ENCODE measurements around the gene PRDM16.

PRDM16 gene

GRCh38 chr1:3217181-3217641 lies 148.2 kb downstream of the PRDM16 start:
- DNase-seq: no peak

GRCh38 chr1:3217979-3218679 lies 149.1 kb downstream of the PRDM16 start:
- no peak for DNase-seq

- DNase-seq: no peak
Observed at GRCh38 chr1:3219005-3219790, 150.2 kb downstream of the PRDM16 start.

- no peak for DNase-seq
Observed at GRCh38 chr1:3219791-3220467, 150.9 kb downstream of the PRDM16 start.

- no peak for DNase-seq
Observed at GRCh38 chr1:3221112-3222041, 152.4 kb downstream of the PRDM16 start.

GRCh38 chr1:3222042-3222692 lies 153.2 kb downstream of the PRDM16 start:
- no peak for DNase-seq

- no peak for DNase-seq
Observed at GRCh38 chr1:3225661-3226060, 156.7 kb downstream of the PRDM16 start.

- DNase-seq: no peak
Observed at GRCh38 chr1:3226191-3226590, 157.2 kb downstream of the PRDM16 start.

- no peak for DNase-seq
Observed at GRCh38 chr1:3226701-3227350, 157.8 kb downstream of the PRDM16 start.

- no peak for DNase-seq
Observed at GRCh38 chr1:3227351-3227704, 158.3 kb downstream of the PRDM16 start.

GRCh38 chr1:3227893-3228292 lies 158.9 kb downstream of the PRDM16 start:
- DNase-seq: no peak

GRCh38 chr1:3229081-3229725 lies 160.2 kb downstream of the PRDM16 start:
- DNase-seq: no peak

- DNase-seq: no peak
Observed at GRCh38 chr1:3230553-3230952, 161.6 kb downstream of the PRDM16 start.

- no peak for DNase-seq
Observed at GRCh38 chr1:3231245-3231644, 162.2 kb downstream of the PRDM16 start.

- no peak for DNase-seq
Observed at GRCh38 chr1:3231826-3232225, 162.8 kb downstream of the PRDM16 start.

GRCh38 chr1:3233031-3233430 lies 164.0 kb downstream of the PRDM16 start:
- DNase-seq: no peak

- DNase-seq: no peak
Observed at GRCh38 chr1:3233551-3233950, 164.5 kb downstream of the PRDM16 start.

GRCh38 chr1:3234281-3234680 lies 165.3 kb downstream of the PRDM16 start:
- no peak for DNase-seq

GRCh38 chr1:3234956-3235355 lies 166.0 kb downstream of the PRDM16 start:
- DNase-seq: no peak

GRCh38 chr1:3235496-3235895 lies 166.5 kb downstream of the PRDM16 start:
- DNase-seq: no peak

GRCh38 chr1:3236361-3236760 lies 167.4 kb downstream of the PRDM16 start:
- no peak for DNase-seq
